GM19395 (cell line): ENCODE measurements around the gene CYB5B.

Source experiments
- ATAC-seq: cut with Tn5 transposase; IDR thresholded peaks from one replicate; pipeline ENCODE4 v1.9.1; 2021; ENCODE audit warnings: mild to moderate bottlenecking, moderate library complexity; ENCODE audit not compliant: unreplicated experiment

The CYB5B gene

GRCh38 chr16:69443927-69444631 is 19.7 kb downstream of the CYB5B start:
- peak; percentile 59 for ATAC-seq

- no peak for ATAC-seq
Measured at GRCh38 chr16:69444873-69445517, 20.6 kb downstream of the CYB5B start.

GRCh38 chr16:69448470-69449193 is 24.2 kb downstream of the CYB5B start:
- no peak for ATAC-seq

- ATAC-seq, result no peak
Measured at GRCh38 chr16:69451166-69451565, 26.7 kb downstream of the CYB5B start.

GRCh38 chr16:69453936-69454335 is 29.5 kb downstream of the CYB5B start:
- ATAC-seq, result no peak

DNA sequence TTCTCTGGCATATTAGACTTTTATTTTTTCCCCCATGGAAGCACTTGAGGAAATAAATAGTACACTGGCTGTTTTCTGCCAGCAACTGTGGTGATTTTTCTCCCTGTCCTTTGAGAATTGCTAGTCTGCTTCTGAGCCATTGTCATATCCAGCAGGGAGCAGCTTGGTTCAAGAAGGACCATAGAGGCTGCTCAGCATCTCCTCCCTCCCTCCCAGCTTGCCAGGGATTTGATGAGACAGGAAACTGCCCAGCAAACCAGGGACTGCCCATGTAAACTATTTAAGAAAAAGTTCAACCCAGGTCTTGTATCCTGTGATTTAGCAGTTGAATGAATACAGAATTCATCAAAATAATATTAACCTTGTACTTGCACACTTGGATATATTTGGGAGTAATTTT is 39.5 kb downstream of the CYB5B start:
- ATAC-seq, result no peak

DNA sequence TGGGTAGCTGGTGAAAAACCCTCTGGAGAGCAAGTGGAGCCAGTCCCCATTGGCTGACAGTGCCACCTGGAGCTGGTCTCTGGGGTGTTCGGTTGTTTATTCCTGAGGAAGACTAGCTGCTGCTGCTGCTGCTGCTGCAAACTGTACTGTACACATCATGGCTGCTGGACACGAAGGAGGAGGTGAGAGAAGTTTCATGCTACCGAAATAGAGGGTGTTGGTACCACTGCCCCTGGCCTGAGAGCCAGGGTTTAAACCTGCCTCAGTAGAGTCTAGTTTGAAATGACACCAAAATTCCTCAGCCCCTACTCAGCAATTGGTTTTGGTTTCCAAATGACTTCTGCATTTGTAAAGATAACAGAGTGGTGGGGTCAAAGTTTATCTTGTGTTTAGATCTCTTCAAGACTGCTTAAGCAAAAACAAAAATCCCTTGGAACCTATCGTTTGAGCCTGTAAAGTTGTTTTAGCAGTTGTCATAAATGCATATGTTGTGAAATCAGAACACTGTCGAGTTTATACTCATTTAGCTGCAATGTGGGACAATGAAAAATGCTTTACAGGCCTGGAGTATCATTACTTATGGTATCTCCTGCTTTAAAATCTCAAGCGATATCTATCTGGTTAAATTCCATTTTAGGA is 40.8 kb downstream of the CYB5B start:
- no peak for ATAC-seq

- ATAC-seq, result no peak
Measured at GRCh38 chr16:69465881-69466280, 41.5 kb downstream of the CYB5B start.

- ATAC-seq, result no peak
Measured at GRCh38 chr16:69466547-69466946, 42.1 kb downstream of the CYB5B start.

DNA sequence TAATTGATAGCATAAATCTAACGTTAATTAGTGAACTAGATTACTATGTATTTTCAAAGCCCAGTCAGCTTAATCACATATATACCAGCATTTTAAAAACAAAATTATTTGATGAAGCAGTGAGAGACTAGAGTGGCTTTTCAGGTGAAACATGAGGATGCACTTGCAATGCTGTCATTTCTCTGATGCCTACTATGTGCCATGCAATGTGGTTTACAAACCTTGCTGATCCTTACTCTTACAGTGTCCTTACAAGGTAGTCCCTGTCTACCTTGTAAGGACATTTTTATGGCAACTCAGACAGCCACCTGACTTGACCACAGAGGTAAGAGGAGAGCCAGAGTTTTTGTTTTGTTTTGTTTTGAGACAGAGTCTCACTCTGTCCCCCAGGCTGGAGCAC is 42.7 kb downstream of the CYB5B start:
- peak; percentile 31 for ATAC-seq

DNA sequence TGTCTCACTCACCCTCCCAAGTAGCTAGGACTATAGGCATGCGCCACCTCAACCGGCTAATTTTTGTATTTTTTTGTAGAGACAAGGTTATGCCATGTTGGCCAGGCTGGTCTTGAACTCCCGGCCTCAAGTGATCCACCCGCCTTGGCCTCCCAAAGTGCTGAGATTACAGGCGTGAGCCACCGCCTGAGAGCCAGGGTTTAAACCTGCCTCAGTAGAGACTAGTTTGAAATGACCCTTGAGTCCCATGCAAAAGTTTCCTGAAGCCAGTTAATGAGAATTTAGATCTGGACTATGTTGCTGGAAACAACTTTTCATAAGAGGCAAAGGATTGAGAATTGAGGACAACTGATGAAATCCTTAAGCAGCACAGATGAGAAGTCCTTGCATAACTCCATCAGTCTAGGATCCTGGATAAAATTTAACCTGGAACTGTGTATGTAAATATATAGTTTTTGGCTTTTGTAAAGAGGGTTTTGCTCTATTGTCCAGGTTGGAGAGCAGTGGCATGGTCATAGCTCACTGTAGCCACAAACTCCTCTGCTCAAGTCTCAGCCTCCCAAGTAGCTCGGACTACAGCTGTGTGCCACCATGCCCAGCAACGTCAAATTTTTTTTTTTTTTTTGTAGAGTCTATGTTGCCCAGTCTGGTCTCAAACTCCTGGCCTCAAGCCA is 43.2 kb downstream of the CYB5B start:
- ATAC-seq, result no peak

DNA sequence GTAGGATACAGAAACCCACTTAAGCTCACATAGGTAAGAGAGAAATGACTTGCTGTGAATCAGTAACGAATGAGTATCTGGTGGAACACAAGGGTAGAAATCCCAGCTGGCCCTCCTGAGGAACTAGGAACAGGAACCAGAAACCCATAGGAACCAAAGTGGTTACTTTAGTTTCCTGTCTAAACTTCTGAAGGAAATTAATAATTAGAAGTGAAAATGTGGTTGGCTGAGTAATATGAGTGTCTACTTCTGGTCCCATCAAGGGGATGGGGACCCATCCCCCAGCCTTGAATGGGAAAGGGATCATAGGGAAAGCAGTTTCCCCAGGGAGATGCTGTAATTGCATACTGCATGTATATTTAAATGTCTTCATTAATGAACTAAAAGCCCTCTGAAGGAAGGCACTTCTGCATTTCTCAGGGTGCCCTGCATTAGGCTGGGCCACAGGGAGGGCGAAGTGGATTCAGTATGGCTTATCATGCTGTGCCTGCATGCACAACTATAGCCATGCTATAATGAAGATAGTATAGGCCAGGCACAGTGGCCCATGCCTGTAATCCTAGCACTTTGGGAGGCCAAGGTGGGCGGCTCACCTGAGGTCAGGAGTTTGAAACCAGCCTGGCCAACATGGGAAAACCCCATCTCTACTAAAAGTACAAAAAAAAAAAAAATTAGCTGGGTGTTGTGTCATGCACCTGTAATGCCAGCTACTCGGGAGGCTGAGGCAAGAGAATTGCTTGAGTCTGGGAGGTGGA is 45.6 kb downstream of the CYB5B start:
- ATAC-seq, result peak; percentile 72

DNA sequence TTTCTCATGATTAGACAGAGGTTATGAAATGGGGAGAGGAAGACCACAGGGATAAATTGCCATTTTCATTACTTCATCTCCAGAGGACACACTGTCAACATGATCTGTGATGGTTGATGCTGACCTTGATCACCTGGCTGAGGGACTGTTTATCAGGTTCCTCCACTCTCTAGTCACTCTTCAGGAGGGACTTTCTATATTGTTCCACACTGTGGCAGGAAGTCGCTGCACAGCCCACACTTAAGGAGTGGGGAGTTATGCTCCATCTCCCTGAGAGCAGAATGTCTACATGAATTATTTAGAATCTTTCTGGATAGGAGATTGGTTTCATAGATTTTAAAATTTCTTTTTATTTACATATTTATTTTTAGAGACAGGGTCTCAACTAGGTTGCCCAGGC is 46.7 kb downstream of the CYB5B start:
- ATAC-seq, result no peak

- ATAC-seq, result no peak
Measured at GRCh38 chr16:69474408-69474807, 50.0 kb downstream of the CYB5B start.

- no peak for ATAC-seq
Measured at GRCh38 chr16:69476920-69477443, 52.6 kb downstream of the CYB5B start.

- ATAC-seq, result no peak
Measured at GRCh38 chr16:69477546-69477945, 53.1 kb downstream of the CYB5B start.

- ATAC-seq, result no peak
Measured at GRCh38 chr16:69478685-69479084, 54.3 kb downstream of the CYB5B start.

GRCh38 chr16:69479775-69480174 is 55.4 kb downstream of the CYB5B start:
- no peak for ATAC-seq

DNA sequence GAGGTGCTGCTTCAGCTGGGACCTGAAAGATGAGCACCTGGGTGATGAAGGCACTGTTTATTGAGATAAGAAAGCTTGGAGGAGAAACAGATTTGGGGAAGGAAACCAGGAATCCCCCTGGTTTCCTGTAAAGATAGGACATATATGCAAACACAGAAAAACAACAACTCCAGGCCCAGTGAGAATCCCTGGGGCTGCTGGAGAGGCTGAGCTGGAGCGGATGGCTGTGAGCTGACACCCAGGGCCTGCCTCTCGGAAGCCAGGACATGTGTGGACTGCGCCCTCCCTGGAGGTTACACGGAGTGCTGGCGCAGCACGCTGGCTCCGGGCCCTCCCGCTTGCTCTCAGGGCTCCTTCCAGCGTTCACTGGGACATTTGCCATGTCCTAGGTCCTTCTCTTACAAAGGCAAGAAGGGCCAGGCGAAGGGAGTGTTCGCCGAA is 57.5 kb downstream of the CYB5B start:
- ATAC-seq, result no peak

GRCh38 chr16:69482410-69482991 is 58.1 kb downstream of the CYB5B start:
- ATAC-seq, result no peak
